Loucy (cell line): ENCODE data around the gene RFX6.

Source experiments
- H2AFZ ChIP-seq: fragments of 200-600 bp; sonication (generic); 2 replicates; pipeline ENCODE4 v1.6.0; 2016; ENCODE audit warnings: antibody characterized with exemption, mild to moderate bottlenecking, low read length, moderate library complexity
- H3F3A ChIP-seq: fragments of 200-600 bp; 2 replicates; pipeline ENCODE4 v1.6.0; 2016; ENCODE audit warnings: antibody characterized with exemption, low read depth, mild to moderate bottlenecking
- H3K27me3 ChIP-seq: fragments of 200-600 bp; sonication (generic); 2 replicates; pipeline ENCODE4 v1.6.1; 2014; ENCODE audit warnings: low read length, mild to moderate bottlenecking; ENCODE audit not compliant: insufficient read depth, poor library complexity, severe bottlenecking
- H3K36me3 ChIP-seq: fragments of 200-600 bp; sonication (generic); 2 replicates; pipeline ENCODE4 v1.6.1; 2016; ENCODE audit warnings: low read length; ENCODE audit not compliant: insufficient read depth
- H3K4me1 ChIP-seq: fragments of 200-600 bp; sonication (generic); 2 replicates; pipeline ENCODE4 v1.5.1; 2014; ENCODE audit warnings: low read length, mild to moderate bottlenecking; ENCODE audit not compliant: insufficient read depth, poor library complexity, severe bottlenecking
- H3K4me2 ChIP-seq: fragments of 200-600 bp; sonication (generic); 2 replicates; pipeline ENCODE4 v1.6.0; 2014; ENCODE audit warnings: antibody characterized with exemption, low read length, low read depth, mild to moderate bottlenecking; ENCODE audit not compliant: poor library complexity, severe bottlenecking
- H3K4me3 ChIP-seq: fragments of 200-600 bp; sonication (generic); 2 replicates; pipeline ENCODE4 v1.5.1; 2014; ENCODE audit warnings: low read length, mild to moderate bottlenecking, mixed read lengths; ENCODE audit not compliant: poor library complexity, severe bottlenecking
- H3K79me2 ChIP-seq: fragments of 200-600 bp; sonication (generic); 2 replicates; pipeline ENCODE4 v1.6.1; 2014; ENCODE audit warnings: low read length; ENCODE audit not compliant: insufficient read depth
- H3K9ac ChIP-seq: fragments of 200-600 bp; sonication (generic); 2 replicates; pipeline ENCODE4 v1.6.0; 2014; ENCODE audit warnings: mild to moderate bottlenecking, low read depth, low read length, moderate library complexity; ENCODE audit not compliant: poor library complexity, severe bottlenecking
- H3K9me2 ChIP-seq: fragments of 200-600 bp; sonication (generic); replicated peaks from 2 replicates; pipeline ENCODE4 v1.6.1; 2016; ENCODE audit warnings: low read depth, low read length, mixed read lengths
- H3K9me3 ChIP-seq: fragments of 200-600 bp; sonication (generic); 2 replicates; pipeline ENCODE4 v1.6.1; 2014; ENCODE audit warnings: mild to moderate bottlenecking, antibody characterized with exemption, low read length, low read depth; ENCODE audit not compliant: insufficient read depth
- H4K20me1 ChIP-seq: fragments of 200-600 bp; sonication (generic); 2 replicates; pipeline ENCODE4 v1.6.0; 2014; ENCODE audit warnings: antibody characterized with exemption, low read length, mild to moderate bottlenecking; ENCODE audit not compliant: insufficient read depth, poor library complexity, severe bottlenecking
- CTCF ChIP-seq: fragments of 200-600 bp; sonication (generic); conservative IDR thresholded peaks from 2 replicates; pipeline ENCODE4 v1.5.1; 2014; ENCODE audit warnings: mild to moderate bottlenecking, antibody characterized with exemption, low read length
- EZH2phosphoT487 ChIP-seq: fragments of 200-600 bp; IDR thresholded peaks from 2 replicates; pipeline ENCODE4 v1.6.1; 2018; ENCODE audit warnings: antibody characterized with exemption, mild to moderate bottlenecking, moderate library complexity, borderline replicate concordance

The RFX6 gene

GRCh38 chr6:116884530-116884929, 7.5 kb downstream of the RFX6 start:
- H3K4me1 ChIP-seq: peaks cover 5% of the 10 kb centered on the region

GRCh38 chr6:116887168-116887567, 10.1 kb downstream of the RFX6 start:
- no peak overlapping the region for H3K4me2 ChIP-seq
- H2AFZ ChIP-seq: no peak overlapping the region
- TF ChIP-seq CTCF (no peak), EZH2phosphoT487 (no peak)
- no peaks in the 10 kb centered on the region for H3F3A ChIP-seq
- H3K27me3 ChIP-seq: no peaks in the 10 kb centered on the region
- H3K36me3 ChIP-seq: no peaks in the 10 kb centered on the region
- no peaks in the 10 kb centered on the region for H3K9me3 ChIP-seq
- no peaks in the 10 kb centered on the region for H4K20me1 ChIP-seq
- no peaks in the 10 kb centered on the region for H3K79me2 ChIP-seq
- no peak overlapping the region for H3K4me3 ChIP-seq
- H3K9ac ChIP-seq: no peak overlapping the region
- H3K9me2 ChIP-seq: no peaks in the 10 kb centered on the region
- H3K4me1 ChIP-seq: peaks cover 5% of the 10 kb centered on the region

More at GRCh38 chr6:116884530-116884929, 7.5 kb downstream of the RFX6 start:
- no peak for TF ChIP-seq EZH2phosphoT487
- TF ChIP-seq CTCF: no peak
- no peak overlapping the region for H3K9ac ChIP-seq
- H3K9me2 ChIP-seq: no peaks in the 10 kb centered on the region
- H4K20me1 ChIP-seq: no peaks in the 10 kb centered on the region
- no peaks in the 10 kb centered on the region for H3K27me3 ChIP-seq
- H3K4me2 ChIP-seq: no peak overlapping the region
- H2AFZ ChIP-seq: no peak overlapping the region
- H3K36me3 ChIP-seq: no peaks in the 10 kb centered on the region
- no peaks in the 10 kb centered on the region for H3K9me3 ChIP-seq
- H3K79me2 ChIP-seq: no peaks in the 10 kb centered on the region
- H3F3A ChIP-seq: no peaks in the 10 kb centered on the region
- no peak overlapping the region for H3K4me3 ChIP-seq

DNA sequence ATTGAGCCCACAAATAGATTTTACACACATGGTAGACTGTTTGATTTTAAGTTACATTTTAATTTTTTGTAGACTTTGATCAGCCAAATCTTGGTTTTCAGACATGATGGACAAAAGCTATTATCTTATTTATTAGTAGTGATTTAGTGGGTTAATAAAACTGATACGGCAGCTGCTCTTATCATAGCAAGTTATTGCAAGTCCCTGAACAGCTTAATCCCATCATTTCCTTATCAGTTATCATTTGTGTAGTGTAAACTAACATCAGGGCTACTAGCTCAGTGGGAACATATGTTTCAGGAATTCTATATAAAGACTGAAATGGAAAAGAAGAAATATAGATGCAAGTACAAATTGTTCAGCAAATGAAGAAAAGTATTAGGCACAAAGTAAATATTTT, 10.9 kb downstream of the RFX6 start:
- Histone ChIP-seq H3F3A (no peaks in the 10 kb centered on the region), H3K9ac (no peak overlapping the region), H4K20me1 (no peaks in the 10 kb centered on the region), H3K4me1 (peaks cover 3% of the 10 kb centered on the region), H3K79me2 (no peaks in the 10 kb centered on the region), H3K27me3 (no peaks in the 10 kb centered on the region), H3K4me3 (no peak overlapping the region), H3K9me2 (no peaks in the 10 kb centered on the region), H3K4me2 (no peak overlapping the region), H3K36me3 (no peaks in the 10 kb centered on the region), H2AFZ (no peak overlapping the region), H3K9me3 (no peaks in the 10 kb centered on the region)
- TF ChIP-seq EZH2phosphoT487 (no peak), CTCF (no peak)
